HL-60 (cell line): Measurements from ENCODE around the gene ANKS1B.

Experiments
- DNase-seq, 2 experiments: peaks; one replicate each; pipeline ENCODE4 v3.0.0-alpha.2; 2010 to 2020; ENCODE audit warnings: low read depth in 1 of 2, low spot score in 1 of 2
- H3K27ac ChIP-seq: fragments of 250-450 bp; sonication (Bioruptor Pico); replicated peaks from 2 replicates; pipeline ENCODE4 v1.5.1; 2020; ENCODE audit warnings: mild to moderate bottlenecking, moderate library complexity
- H3K27me3 ChIP-seq: fragments of 250-450 bp; sonication (Bioruptor Pico); 2 replicates; pipeline ENCODE4 v1.5.1; 2021; ENCODE audit warnings: mild to moderate bottlenecking, moderate library complexity; ENCODE audit not compliant: insufficient read depth, poor library complexity, severe bottlenecking
- H3K4me3 ChIP-seq: replicated peaks from 2 replicates; pipeline ENCODE4 v1.5.1; 2011; ENCODE audit warnings: mild to moderate bottlenecking, control low read depth, low read length; ENCODE audit not compliant: insufficient read depth
- GABPA ChIP-seq: IDR thresholded peaks from 2 replicates; pipeline ENCODE4 v1.6.1; 2012; ENCODE audit warnings: low read depth
- POLR2AphosphoS5 ChIP-seq: IDR thresholded peaks from 2 replicates; pipeline ENCODE4 v1.6.1; 2012; ENCODE audit warnings: low read depth
- SPI1 ChIP-seq: IDR thresholded peaks from 2 replicates; pipeline ENCODE4 v1.6.1; 2012; ENCODE audit warnings: low read depth, mild to moderate bottlenecking, borderline replicate concordance
- TF ChIP-seq, protein P1 (sequence below): IDR thresholded peaks from one replicate; pipeline ENCODE4 v1.5.1; 2011; ENCODE audit warnings: low read length, control low read depth, inconsistent platforms; ENCODE audit not compliant: insufficient read depth
- TF ChIP-seq, protein P2 (sequence below): IDR thresholded peaks from 2 replicates; pipeline ENCODE4 v1.6.1; 2012; ENCODE audit warnings: low read depth; ENCODE audit not compliant: insufficient replicate concordance

The ANKS1B gene

DNA sequence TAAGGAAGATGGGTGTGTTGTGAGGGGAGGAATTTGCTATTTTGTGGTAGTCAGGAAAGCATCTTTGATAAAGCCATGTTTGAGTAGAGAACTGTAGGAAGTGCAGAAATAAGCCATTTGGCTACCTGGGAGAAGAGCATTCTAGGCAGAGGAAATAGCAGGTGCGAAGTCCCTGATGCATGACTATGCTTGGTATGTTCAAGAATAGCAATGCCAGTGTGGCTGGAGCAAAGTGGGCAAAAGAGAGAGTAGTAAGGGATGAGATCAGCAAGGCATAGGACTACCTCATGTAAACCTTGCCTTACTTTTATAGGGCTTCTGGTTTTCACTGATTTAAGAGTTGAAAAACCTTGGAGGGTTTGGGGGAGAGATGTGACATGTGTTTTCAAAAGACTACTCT, 702.6 kb downstream of the ANKS1B start:
- no peaks in the 10 kb centered on the region for H3K27me3 ChIP-seq
- DNase-seq = no peak
- TF ChIP-seq, protein P1, sequence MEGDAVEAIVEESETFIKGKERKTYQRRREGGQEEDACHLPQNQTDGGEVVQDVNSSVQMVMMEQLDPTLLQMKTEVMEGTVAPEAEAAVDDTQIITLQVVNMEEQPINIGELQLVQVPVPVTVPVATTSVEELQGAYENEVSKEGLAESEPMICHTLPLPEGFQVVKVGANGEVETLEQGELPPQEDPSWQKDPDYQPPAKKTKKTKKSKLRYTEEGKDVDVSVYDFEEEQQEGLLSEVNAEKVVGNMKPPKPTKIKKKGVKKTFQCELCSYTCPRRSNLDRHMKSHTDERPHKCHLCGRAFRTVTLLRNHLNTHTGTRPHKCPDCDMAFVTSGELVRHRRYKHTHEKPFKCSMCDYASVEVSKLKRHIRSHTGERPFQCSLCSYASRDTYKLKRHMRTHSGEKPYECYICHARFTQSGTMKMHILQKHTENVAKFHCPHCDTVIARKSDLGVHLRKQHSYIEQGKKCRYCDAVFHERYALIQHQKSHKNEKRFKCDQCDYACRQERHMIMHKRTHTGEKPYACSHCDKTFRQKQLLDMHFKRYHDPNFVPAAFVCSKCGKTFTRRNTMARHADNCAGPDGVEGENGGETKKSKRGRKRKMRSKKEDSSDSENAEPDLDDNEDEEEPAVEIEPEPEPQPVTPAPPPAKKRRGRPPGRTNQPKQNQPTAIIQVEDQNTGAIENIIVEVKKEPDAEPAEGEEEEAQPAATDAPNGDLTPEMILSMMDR = no peak
- no peak for TF ChIP-seq GABPA
- TF ChIP-seq POLR2AphosphoS5 = no peak
- TF ChIP-seq, protein P2, sequence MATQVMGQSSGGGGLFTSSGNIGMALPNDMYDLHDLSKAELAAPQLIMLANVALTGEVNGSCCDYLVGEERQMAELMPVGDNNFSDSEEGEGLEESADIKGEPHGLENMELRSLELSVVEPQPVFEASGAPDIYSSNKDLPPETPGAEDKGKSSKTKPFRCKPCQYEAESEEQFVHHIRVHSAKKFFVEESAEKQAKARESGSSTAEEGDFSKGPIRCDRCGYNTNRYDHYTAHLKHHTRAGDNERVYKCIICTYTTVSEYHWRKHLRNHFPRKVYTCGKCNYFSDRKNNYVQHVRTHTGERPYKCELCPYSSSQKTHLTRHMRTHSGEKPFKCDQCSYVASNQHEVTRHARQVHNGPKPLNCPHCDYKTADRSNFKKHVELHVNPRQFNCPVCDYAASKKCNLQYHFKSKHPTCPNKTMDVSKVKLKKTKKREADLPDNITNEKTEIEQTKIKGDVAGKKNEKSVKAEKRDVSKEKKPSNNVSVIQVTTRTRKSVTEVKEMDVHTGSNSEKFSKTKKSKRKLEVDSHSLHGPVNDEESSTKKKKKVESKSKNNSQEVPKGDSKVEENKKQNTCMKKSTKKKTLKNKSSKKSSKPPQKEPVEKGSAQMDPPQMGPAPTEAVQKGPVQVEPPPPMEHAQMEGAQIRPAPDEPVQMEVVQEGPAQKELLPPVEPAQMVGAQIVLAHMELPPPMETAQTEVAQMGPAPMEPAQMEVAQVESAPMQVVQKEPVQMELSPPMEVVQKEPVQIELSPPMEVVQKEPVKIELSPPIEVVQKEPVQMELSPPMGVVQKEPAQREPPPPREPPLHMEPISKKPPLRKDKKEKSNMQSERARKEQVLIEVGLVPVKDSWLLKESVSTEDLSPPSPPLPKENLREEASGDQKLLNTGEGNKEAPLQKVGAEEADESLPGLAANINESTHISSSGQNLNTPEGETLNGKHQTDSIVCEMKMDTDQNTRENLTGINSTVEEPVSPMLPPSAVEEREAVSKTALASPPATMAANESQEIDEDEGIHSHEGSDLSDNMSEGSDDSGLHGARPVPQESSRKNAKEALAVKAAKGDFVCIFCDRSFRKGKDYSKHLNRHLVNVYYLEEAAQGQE = no peak
- TF ChIP-seq SPI1 = no peak
- no peak overlapping the region for H3K27ac ChIP-seq
- no peak overlapping the region for H3K4me3 ChIP-seq

DNA sequence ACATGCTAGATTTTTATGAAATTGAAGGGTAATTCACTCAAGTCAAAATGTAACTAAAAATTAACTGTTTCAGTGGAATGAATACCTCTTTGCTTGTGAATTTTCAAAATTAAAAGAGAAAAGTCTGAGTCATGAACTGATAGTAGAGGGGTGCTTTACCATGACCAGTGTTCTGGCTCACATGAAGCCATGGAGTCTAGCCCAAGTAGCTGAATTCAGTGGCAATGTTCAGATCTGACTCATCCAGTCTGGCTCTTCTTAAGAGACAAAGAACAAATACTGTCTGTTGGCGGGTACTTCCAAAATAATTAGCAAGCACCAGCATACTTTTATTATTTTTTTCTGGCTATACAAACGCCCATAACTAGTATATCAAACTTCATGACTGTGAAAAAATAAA, 703.5 kb downstream of the ANKS1B start:
- no peaks in the 10 kb centered on the region for H3K27me3 ChIP-seq
- DNase-seq = no peak
- H3K4me3 ChIP-seq = no peak overlapping the region
- TF ChIP-seq POLR2AphosphoS5 (no peak), GABPA (no peak), SPI1 (no peak)
- TF ChIP-seq, protein P1 = no peak
- TF ChIP-seq, protein P2 = no peak
- no peak overlapping the region for H3K27ac ChIP-seq

DNA sequence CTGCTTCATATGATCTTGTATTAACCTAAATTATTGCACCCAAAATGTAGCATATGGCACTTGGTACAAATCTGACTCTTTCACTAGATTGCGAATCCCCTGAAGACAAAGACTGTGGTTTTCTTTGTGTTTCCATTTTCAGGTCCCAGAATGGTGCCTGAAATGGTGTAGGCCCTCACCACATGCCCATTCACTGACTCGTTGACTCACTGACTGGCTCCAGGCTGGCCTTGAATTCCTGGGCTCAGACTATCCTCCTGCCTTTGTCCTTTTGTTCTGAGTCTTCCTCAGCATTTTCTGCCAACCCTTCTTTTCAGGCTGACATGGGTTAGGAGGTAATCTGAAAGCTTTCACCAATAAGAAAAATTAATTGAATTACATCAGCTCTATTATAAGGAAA, 705.8 kb downstream of the ANKS1B start:
- H3K27me3 ChIP-seq = no peaks in the 10 kb centered on the region
- H3K27ac ChIP-seq = no peak overlapping the region
- H3K4me3 ChIP-seq = no peak overlapping the region
- TF ChIP-seq, protein P2 = no peak
- no peak for TF ChIP-seq POLR2AphosphoS5
- no peak for DNase-seq
